AML-193 (cell line): ENCODE data around the gene SNED1.

Experiments used
- DNase-seq, 2 experiments: peaks; one replicate each; lab custom pipeline; 2025; lab: John Stamatoyannopoulos, UW

The SNED1 gene

DNA sequence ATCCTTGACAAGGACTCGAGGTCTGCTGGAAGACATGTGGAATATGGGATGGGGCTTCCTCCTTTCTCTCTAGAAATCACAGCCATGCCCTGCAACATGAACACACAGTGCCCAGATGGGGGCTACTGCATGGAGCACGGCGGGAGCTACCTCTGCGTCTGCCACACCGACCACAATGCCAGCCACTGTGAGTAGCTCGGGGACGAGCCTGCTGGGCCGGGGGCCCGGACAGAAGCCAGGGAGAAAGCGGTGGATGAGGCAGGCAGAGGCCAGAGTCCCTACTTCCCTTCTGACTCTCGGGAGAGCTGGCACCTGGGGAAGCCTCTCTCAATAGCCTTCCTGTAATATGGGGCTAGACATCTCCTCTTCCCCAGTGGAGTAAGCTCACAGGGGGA is 50.5 kb downstream of the SNED1 start:
- DNase-seq, result no peak

DNA sequence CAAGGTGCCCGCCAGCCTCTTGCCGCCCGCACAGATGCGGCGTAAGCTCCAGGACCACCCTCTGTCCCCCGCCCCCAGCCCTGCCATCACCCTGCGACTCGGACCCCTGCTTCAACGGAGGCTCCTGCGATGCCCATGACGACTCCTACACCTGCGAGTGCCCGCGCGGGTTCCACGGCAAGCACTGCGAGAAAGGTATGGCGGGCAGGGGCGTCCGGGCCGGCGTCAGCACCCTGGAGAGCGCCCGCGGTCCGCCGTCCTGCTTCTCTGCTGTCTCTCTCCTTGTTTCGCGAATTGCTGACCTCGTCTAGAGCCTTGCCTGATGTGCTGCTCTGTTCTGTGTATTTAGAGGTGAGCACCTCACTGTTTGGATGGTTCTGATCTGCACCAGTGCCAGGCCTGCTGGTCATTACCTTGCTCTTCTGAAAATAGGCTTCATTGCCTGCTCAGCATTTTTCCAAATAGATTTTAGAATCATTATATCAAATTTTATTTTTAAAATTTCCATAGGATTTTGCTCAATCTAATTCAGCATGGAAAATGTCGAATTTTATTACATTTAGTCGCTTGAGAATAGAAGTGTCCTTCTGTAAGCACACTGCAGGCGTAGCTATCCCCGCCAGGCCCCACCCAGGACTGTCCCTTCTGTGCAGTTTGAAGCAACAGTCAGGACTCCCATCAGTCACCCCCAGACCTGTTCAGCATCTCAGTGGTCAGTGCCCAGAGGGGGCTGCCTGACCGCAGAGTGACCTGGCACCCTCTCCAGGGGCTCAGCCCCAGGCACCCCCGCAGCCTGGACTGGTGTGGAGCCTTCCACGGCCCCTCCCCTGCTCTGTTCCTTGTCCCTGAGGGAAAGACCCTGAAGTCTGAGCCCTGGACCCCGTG is 51.6 kb downstream of the SNED1 start:
- DNase-seq, result no peak

DNA sequence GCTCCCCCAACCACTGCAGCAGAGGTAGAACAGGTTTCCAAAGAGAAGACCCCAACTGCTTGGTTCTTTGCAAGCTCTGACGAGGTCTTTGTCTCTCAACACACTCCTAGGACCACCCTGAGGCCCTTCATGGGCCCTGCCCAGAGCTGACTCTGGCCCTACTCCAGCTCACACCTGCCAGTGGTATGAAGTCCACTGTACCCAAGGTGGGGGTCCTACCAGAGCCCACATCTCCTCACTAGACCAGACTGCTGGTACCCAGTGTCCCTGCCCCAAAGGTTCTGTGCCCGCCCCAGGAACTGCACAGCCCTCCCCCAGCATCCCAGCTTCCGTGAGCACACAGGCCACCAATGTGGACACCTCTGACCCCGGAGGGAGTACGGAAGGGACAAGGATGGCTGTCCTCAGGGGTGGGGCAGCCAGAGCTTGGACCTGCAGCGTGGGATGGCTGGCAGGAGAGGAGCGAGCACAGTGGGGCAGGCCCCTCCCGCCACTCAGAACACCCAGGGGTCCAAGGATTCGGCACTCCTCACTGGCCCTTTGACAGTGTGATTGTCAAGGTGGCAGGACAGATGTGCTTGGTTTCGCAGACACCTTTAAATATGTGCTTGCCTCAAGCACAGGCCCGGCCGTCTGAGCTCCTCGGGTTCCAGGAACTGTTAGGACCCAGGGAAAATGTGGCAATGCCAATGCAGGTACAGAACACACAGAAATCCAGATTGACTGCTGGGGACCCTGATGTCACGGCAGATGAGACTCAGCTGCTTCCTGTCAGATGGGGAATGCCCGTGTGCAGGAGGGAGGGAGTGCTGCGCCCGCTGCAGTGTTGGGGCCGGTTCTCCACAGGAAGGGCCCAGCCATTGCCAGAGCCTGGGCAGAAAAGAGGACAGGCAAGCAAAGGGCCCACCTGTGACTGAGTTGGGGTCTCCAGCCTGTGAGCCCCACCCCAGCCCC is 52.5 kb downstream of the SNED1 start:
- DNase-seq, result no peak

DNA sequence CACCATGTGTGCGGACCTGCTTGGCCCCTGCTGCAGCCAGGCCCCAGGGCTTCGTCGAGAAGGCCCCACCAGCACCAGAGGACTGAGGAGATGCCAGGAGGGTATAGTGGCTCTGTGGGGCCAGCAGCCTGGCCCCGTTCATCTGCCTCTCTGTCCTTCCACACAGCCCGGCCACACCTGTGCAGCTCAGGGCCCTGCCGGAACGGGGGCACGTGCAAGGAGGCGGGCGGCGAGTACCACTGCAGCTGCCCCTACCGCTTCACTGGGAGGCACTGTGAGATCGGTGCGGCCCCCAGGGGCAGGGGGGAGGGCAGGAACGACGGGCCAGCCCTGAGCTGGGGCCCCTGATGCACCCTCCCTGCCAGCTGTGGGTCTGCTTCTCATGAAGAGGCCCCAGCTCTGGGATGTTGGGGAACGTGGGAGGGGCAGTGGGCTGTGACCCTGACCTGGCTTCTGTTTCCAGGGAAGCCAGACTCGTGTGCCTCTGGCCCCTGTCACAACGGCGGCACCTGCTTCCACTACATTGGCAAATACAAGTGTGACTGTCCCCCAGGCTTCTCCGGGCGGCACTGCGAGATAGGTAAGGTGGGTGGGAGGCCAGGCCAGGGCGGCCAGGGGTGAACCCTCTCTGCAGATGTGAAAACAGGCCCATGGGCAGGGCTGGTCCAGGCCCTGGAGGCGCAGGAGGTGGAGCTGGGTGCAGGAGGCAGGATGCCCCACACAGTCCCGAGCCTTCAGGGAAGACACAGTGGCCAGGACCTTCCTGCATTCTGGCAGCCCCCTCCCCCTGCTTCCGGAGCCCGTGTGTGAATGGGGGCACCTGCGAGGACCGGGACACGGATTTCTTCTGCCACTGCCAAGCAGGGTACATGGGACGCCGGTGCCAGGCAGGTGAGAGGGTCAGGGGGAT is 53.4 kb downstream of the SNED1 start:
- DNase-seq, result no peak

DNA sequence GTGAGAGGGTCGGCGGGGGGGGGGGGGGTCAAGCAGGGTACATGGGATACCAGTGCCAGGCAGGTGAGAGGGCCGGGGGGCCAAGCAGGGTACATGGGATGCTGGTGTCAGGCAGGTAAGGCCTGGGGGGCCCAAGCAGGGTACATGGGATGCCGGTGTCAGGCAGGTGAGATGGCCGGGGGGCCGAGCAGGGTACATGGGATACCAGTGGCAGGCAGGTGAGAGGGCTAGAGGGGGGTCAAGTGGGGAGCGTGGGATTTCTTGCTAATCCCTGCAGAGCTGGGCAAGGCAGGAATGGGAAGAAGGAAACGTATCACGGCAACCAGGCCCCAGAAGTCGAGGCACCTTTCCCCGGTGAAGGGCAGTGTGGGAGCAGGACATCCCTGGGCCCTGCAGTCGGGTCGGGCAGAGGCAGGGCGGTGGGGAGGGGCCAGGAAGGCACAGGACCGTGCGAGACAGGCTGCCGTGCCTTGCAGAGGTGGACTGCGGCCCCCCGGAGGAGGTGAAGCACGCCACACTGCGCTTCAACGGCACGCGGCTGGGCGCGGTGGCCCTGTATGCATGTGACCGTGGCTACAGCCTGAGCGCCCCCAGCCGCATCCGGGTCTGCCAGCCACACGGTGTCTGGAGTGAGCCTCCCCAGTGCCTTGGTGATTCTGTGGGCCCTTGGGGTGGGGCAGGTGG is 54.4 kb downstream of the SNED1 start:
- DNase-seq, result no peak

DNA sequence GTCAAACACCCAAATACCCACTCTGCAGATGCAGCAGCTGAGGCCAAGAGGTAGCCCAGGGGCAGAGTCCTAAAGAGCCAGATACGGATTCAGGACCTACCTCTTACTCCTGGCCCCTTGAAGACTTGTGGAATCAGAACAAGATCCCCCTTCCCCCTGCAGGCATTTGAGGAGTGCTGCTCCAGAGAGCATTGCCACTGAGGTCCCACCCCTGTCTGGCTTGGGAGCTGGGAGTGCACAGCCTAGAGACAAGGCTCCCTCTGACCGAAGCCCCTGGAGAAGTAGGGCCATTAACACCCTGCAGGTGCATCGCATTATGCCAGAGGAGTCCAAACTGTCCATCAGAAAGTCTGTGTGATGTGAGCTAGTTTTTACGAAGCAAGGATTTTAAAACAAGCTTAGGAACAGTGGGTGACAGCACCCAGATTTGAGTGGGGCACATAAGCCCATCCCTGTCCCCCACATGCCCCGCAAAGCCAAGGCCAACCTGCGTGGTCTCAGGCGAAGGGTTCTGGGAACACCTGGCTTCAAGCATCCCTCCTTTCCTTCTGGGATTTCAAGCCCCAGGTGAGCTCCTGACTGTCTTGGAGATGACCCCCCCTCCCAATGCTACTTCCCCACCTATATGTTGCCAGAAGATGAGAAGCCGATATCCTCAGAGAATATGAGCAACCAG is 55.3 kb downstream of the SNED1 start:
- no peak for DNase-seq

DNA sequence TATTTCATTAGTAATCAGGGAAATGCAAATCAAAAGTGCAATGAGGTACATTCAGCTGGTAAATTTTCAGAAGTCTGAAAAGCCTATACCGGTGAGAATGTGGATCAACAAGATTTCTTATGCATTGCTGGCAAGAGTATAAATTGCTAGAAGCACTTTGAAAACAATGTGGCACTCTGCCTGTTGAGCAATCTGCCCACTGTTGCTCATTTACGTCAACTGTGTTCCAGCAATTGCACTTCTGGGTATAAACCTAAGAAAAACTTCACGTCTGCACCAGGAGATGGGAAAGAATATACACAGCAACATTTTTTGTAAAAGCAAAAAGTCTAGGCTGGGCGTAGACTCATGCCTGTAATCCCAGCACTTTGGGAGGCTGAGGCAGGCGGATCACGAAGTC is 62.9 kb downstream of the SNED1 start:
- DNase-seq, result no peak

DNA sequence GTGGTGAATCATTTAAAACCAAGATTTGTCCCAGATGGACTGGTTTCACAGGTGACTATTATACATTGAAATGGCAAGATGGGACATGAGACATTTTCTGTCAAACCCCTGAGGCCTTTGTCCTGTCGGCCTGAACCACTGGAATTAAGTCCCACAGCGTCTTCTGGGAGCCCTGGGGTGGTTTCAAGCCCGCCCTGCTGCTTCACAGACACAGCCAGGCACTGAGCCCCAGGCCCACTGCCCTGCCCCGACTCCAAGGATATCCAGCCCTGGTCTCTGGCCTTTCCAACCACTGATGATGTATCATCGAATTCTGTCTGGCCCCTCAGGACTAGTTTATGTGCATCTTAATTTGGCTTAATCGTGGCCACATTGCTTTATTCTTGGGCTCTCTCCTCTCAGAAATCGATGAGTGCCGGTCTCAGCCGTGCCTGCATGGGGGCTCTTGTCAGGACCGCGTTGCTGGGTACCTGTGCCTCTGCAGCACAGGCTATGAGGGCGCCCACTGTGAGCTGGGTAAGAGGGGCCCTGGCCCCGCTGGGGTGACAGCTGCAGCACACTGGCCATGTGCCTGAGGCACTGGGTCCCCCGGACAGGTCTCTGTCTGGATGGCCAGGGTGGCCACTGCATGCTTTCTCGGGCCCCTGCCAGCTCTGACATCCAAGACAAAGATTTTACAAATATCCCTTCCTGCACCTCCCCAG is 64.1 kb downstream of the SNED1 start:
- no peak for DNase-seq

DNA sequence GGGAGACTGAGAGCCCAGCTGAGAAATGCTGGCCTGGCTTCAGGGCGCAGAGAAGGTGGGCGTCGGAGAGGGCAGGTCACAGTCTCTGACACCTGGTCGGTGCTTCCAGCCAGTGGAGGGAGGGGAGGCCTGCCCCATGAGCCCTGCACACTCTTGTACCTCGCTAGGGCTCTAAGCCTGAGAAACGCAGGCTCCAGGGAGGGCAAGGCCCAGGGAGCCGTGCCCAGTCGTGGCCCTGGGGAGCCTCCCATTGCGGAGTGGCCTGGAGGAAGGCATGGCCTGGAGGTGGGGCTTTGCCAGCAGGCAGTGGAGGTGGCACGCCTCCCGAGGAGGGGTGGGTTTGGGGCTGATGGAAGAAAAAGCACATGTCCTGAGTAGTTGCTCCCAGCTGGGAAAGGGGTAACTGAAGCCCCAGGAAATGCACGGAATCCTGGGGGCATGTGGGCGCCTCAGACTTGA is 64.7 kb downstream of the SNED1 start:
- DNase-seq, result no peak

DNA sequence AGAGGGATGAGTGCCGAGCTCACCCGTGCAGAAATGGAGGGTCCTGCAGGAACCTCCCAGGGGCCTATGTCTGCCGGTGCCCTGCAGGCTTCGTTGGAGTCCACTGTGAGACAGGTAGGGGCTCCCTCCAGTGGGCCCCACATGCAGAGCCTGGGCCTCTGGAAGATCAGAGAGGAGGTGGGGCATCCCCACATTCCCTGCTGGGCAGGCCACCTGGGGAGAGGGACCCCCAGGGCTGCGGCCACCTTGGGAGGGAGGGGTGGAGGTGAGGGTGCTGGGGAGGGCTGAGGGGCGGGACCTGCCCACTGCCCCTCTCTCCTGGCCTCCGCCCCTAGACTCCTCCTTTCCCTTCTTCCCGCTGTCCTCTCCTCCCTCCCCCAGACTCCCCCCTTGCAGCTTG is 65.2 kb downstream of the SNED1 start:
- DNase-seq, result no peak

DNA sequence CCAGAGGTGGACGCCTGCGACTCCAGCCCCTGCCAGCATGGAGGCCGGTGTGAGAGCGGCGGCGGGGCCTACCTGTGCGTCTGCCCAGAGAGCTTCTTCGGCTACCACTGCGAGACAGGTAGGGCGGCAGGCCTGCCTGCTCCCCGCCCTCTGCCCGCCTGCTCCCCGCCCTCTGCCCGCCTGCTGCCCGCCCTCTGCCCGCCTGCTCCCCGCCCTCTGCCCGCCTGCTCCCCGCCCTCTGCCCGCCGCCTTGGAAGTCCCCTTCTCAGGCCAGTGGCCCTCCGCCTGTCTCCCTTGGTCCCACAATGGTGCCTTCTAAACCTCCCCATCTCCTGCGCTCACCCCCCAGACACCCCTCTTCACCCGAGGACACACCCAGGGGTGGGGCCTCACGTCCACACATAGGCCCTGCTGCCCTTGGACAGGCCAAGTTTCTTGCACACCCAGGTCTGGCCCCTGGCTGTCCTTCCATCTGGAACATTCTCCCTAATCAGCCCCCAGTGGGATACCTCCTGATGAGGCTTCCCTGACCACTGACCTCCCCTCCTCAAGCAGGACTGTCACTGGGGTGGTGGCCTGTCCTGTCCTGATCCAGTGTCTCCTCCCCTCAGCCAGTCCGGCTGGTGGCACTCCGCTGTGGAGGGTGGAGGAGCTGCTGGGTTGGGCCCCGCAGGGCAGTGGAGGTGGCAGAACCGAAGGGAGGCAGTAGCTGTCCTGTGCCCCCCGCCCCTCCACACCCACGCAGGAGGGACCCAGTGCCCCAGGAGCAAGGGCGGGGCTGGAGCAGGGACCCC is 65.8 kb downstream of the SNED1 start:
- no peak for DNase-seq

DNA sequence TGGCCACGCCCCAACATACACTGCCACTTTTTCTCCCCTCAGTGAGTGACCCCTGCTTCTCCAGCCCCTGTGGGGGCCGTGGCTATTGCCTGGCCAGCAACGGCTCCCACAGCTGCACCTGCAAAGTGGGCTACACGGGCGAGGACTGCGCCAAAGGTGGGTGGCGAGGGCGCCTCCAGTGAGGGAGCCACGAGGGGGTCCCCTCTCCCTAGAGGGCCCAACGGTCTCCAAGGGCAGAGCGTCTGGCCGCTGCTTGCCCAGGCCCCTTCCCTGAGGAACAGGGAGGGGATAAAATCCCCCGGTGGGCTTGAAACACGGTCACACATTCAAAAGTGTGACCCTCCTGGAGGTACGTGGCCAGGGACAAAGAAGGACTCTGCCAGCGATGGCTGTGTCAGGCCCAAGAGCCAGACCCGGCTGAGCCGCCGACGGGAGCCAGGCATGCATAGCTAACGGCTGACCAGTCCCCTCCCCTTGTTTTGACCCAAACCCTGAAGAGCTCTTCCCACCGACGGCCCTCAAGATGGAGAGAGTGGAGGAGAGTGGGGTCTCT is 66.5 kb downstream of the SNED1 start:
- DNase-seq, result no peak

DNA sequence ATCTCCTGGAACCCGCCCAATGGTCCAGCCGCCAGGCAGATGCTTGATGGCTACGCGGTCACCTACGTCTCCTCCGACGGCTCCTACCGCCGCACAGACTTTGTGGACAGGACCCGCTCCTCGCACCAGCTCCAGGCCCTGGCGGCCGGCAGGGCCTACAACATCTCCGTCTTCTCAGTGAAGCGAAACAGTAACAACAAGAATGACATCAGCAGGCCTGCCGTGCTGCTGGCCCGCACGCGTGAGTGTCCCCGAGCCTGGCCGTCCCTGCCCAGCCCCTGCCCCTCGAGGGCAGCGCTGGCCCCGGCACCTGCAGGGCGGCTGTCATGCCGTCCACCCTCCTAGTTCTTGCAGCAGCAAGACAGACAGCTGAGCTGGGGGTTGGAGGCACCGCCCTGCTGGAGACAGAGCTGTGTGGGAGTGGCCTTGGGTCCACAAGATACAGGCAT is 67.0 kb downstream of the SNED1 start:
- no peak for DNase-seq

DNA sequence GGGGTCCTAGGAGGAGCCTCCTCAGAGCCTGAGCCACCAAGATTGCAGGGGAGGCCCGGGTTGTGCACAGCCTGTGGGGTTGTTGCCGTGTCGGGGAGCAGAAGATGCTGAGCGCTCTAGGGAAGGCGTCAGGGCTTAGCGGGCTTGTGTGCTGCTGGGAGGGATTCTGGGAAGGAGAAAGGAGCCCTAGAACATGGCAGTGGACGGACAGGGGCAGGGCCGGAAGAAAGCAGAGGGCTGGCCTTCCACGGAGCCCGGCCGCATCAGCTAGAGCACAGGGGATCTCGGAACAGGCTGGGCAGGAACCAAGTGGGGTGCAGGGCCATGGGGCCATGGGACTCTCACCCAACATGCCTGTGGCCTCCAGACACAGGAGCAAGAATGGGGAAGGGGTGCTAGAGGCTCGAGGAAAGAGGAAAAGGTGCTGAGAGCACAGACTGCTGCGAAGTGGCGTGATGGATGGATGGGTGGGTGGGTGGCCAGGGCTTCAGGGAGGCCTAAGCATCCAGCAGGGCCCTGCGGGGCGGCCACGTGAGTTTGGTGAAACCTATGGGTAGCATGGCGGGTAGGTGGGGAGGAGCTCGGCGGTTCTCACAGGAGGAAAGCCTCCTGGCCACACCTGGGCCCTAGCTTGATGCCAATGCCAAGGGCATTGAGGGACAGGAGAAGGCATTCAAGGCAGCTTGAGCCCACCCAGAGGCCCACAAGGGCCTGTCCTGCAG is 67.9 kb downstream of the SNED1 start:
- no peak for DNase-seq

DNA sequence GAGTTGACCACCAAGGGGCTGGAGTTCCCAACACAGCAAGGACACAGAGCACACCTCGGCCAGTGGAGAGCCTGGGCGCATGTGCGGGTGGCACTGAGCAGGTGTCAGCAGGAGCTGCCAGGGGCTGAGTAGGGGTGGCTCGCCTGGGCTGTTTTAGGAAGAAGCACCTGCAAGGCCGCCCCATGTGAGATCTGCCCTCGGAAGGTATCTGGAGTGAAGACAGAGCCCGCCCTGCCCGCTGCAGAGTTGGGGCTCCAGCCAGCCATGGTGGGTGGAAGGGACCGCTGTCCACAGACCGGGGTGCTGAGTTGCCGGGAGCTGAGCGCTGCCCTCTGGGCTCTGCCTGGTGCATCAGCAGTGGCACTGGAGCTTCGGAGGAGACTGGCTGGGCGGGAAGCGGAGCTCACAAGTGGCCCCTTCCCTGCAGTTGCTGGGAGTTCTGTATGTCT is 68.5 kb downstream of the SNED1 start:
- DNase-seq, result no peak

DNA sequence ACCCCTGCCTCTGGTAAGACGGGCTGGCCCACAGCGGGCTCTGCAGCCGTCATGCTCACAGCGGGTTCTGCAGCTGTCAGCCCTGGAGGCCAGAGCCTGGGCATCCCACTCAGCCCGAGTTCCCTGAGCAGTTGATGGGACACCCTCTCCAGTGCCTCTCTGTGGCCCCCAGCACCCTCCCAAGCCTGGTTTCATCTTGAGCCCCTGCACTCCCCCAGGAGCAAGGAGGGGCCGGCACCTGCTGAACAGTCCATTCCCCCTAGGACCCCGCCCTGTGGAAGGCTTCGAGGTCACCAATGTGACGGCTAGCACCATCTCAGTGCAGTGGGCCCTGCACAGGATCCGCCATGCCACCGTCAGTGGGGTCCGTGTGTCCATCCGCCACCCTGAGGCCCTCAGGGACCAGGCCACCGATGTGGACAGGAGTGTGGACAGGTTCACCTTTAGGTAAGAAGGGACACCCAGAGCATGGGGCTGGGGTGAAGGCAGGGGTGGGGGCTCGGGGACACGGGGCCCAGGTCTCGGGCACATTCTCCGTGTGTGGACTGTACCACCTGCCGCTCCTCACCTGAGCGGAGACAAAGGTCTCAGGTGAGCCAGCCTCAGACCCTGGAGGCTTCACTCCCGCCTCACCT is 69.2 kb downstream of the SNED1 start:
- DNase-seq, result no peak

DNA sequence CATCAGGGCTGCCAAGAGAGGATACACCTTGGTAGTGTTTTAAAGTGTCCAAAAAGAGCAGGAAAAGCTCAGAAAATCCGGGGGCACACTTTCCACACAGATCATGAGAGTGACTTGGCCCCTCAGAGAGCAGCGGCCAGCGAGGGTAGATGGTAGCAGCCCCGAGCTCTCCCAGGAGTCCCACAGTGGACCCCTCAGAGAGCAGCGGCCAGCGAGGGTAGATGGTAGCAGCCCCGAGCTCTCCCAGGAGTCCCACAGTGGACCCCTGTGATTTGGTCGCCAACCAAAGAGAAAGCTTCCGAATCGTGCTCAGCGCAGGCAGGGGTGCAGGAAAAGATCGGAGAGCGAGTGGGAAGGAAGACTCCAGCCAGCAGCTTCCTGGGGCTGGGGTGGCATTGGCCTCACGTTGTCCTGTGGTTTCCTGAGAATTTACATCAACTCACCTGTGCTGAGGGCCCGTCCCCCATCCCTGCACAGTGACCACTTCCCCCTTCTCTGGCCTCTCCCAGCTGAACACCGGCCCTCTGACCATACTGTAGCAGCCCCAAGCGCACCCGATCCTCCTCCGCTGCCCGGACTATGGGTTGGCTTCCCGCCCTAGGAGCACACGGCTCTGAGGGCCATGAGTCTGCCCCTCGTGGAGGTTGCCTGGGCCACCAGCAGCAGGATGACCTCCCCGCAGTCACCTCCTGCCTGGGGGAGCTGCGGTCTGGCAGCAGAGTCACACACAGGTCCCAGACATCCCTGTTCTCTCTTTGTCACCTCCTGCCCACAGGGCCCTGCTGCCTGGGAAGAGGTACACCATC is 69.9 kb downstream of the SNED1 start:
- no peak for DNase-seq
